Activated T-helper 1 cell treated with anti-CD3 and anti-CD28 coated beads, Interleukin-2, amount 50 U/mL, for 16 hours (primary cell): Measurements from ENCODE around the gene SLC35E1.
"Not testable (repeated sequence)": the region's sequence is repeated elsewhere in the genome, so short reads cannot be mapped to it uniquely, and the experiment has no call there.

Source experiments
- DNase-seq, 2 donors: peaks; one replicate each; pipeline ENCODE4 v3.0.0-alpha.2; 2020; ENCODE audit warnings: low read depth in 1 of 2, low spot score in 1 of 2

Gene SLC35E1

GRCh38 chr19:16524991-16525734, 47.1 kb downstream of the SLC35E1 start:
- no peak for DNase-seq

- no peak for DNase-seq
Observed at GRCh38 chr19:16522559-16523377, 49.4 kb downstream of the SLC35E1 start.

- DNase-seq, result no peak
Observed at GRCh38 chr19:16521715-16522289, 50.4 kb downstream of the SLC35E1 start.

- DNase-seq, result no peak
Observed at GRCh38 chr19:16520986-16521624, 51.1 kb downstream of the SLC35E1 start.

GRCh38 chr19:16520074-16520973, 51.9 kb downstream of the SLC35E1 start:
- no peak for DNase-seq

GRCh38 chr19:16519230-16519687, 53.0 kb downstream of the SLC35E1 start:
- no peak for DNase-seq

GRCh38 chr19:16518483-16519229, 53.6 kb downstream of the SLC35E1 start:
- no peak for DNase-seq

- no peak for DNase-seq
Observed at GRCh38 chr19:16518061-16518460, 54.2 kb downstream of the SLC35E1 start.

- DNase-seq, result no peak
Observed at GRCh38 chr19:16516923-16517610, 55.1 kb downstream of the SLC35E1 start.

- no peak for DNase-seq
Observed at GRCh38 chr19:16516381-16516780, 55.8 kb downstream of the SLC35E1 start.

GRCh38 chr19:16514383-16515019, 57.7 kb downstream of the SLC35E1 start:
- DNase-seq, result no peak

- not testable (repeated sequence) for DNase-seq
Observed at GRCh38 chr19:16512611-16513010, 59.6 kb downstream of the SLC35E1 start.

GRCh38 chr19:16509141-16510061, 62.8 kb downstream of the SLC35E1 start:
- DNase-seq, result no peak

GRCh38 chr19:16508546-16508945, 63.7 kb downstream of the SLC35E1 start:
- DNase-seq, result no peak

GRCh38 chr19:16506961-16507360, 65.3 kb downstream of the SLC35E1 start:
- DNase-seq, result no peak

GRCh38 chr19:16506161-16506560, 66.1 kb downstream of the SLC35E1 start:
- DNase-seq, result not testable (repeated sequence)

- no peak for DNase-seq
Observed at GRCh38 chr19:16504271-16504670, 67.9 kb downstream of the SLC35E1 start.
